OCI-LY1 (cell line): ENCODE results near the gene ZNF618.

Source experiments
- H2AFZ ChIP-seq: fragments of 200-600 bp; sonication (generic), shearing (Covaris generic); 2 replicates; pipeline ENCODE4 v1.6.0; 2014; ENCODE audit warnings: antibody characterized with exemption, mild to moderate bottlenecking, low read length
- H3F3A ChIP-seq: fragments of 200-600 bp; sonication (generic), shearing (Covaris generic); 2 replicates; pipeline ENCODE4 v1.6.0; 2014; ENCODE audit warnings: mild to moderate bottlenecking, antibody characterized with exemption, low read length, moderate library complexity; ENCODE audit not compliant: insufficient read depth
- H3K27ac ChIP-seq: fragments of 200-600 bp; sonication (generic); 2 replicates; pipeline ENCODE4 v1.5.1; 2014; ENCODE audit warnings: low read length, mixed run types, mild to moderate bottlenecking, low read depth; ENCODE audit not compliant: poor library complexity, severe bottlenecking
- H3K27me3 ChIP-seq: fragments of 200-600 bp; sonication (generic); 2 replicates; pipeline ENCODE4 v1.6.0; 2014; ENCODE audit warnings: antibody characterized with exemption, mild to moderate bottlenecking, low read length, moderate library complexity; ENCODE audit not compliant: insufficient read depth
- H3K36me3 ChIP-seq: fragments of 200-600 bp; sonication (generic); 2 replicates; pipeline ENCODE4 v1.6.1; 2014; ENCODE audit warnings: mild to moderate bottlenecking, antibody characterized with exemption, low read length, moderate library complexity, mixed read lengths; ENCODE audit not compliant: insufficient read depth
- H3K4me1 ChIP-seq: fragments of 200-600 bp; sonication (generic); 2 replicates; pipeline ENCODE4 v1.5.1; 2014; ENCODE audit warnings: mild to moderate bottlenecking, low read length, moderate library complexity; ENCODE audit not compliant: insufficient read depth, severe bottlenecking
- H3K4me2 ChIP-seq: fragments of 200-600 bp; sonication (generic), shearing (Covaris generic); 2 replicates; pipeline ENCODE4 v1.6.1; 2014; ENCODE audit warnings: low read length
- H3K4me3 ChIP-seq: fragments of 200-600 bp; sonication (generic); 2 replicates; pipeline ENCODE4 v1.5.1; 2014; ENCODE audit warnings: low read length, low read depth, mild to moderate bottlenecking, mixed read lengths; ENCODE audit not compliant: poor library complexity, severe bottlenecking
- H3K79me2 ChIP-seq: fragments of 200-600 bp; shearing (Covaris generic); 2 replicates; pipeline ENCODE4 v1.6.1; 2016; ENCODE audit warnings: mixed run types, low read length, mixed read lengths; ENCODE audit not compliant: insufficient read depth
- H3K9ac ChIP-seq: fragments of 200-600 bp; sonication (generic), shearing (Covaris generic); 2 replicates; pipeline ENCODE4 v1.6.1; 2014; ENCODE audit warnings: mild to moderate bottlenecking, low read length, mixed read lengths
- H3K9me2 ChIP-seq: fragments of 200-600 bp; sonication (generic), shearing (Covaris generic); 2 replicates; pipeline ENCODE4 v1.6.1; 2014; ENCODE audit warnings: low read depth, mild to moderate bottlenecking, low read length, mixed read lengths
- H3K9me3 ChIP-seq: fragments of 200-600 bp; shearing (Covaris generic); 2 replicates; pipeline ENCODE4 v1.6.1; 2014; ENCODE audit warnings: low read length, mixed read lengths
- H4K20me1 ChIP-seq: fragments of 200-600 bp; sonication (generic), shearing (Covaris generic); 2 replicates; pipeline ENCODE4 v1.6.0; 2016; ENCODE audit warnings: mild to moderate bottlenecking, low read length; ENCODE audit not compliant: insufficient read depth
- CTCF ChIP-seq: fragments of 200-600 bp; sonication (generic), shearing (Covaris generic); IDR thresholded peaks from 2 replicates; pipeline ENCODE4 v1.5.1; 2017; ENCODE audit warnings: mild to moderate bottlenecking, antibody characterized with exemption, low read length, moderate library complexity, mixed read lengths
- EZH2 ChIP-seq: fragments of 200-600 bp; sonication (generic), shearing (Covaris generic); IDR thresholded peaks from 2 replicates; pipeline ENCODE4 v1.8.0; 2017; ENCODE audit warnings: borderline replicate concordance, mixed run types, mild to moderate bottlenecking, antibody characterized with exemption, low read length, moderate library complexity, mixed read lengths

ZNF618 gene

GRCh38 chr9:113919382-113919781, 43.3 kb downstream of the ZNF618 start:
- H3K9ac ChIP-seq = no peak overlapping the region
- H3K36me3 ChIP-seq = no peaks in the 10 kb centered on the region
- no peak for TF ChIP-seq CTCF
- H3K4me2 ChIP-seq = no peak overlapping the region
- no peaks in the 10 kb centered on the region for H3K79me2 ChIP-seq
- H4K20me1 ChIP-seq = no peaks in the 10 kb centered on the region
- peaks cover 6% of the 10 kb centered on the region for H3K9me3 ChIP-seq
- no peaks in the 10 kb centered on the region for H3F3A ChIP-seq
- no peak overlapping the region for H3K27ac ChIP-seq
- H2AFZ ChIP-seq = no peak overlapping the region
- no peaks in the 10 kb centered on the region for H3K4me1 ChIP-seq
- no peaks in the 10 kb centered on the region for H3K9me2 ChIP-seq
- no peak overlapping the region for H3K4me3 ChIP-seq
- no peaks in the 10 kb centered on the region for H3K27me3 ChIP-seq

GRCh38 chr9:113919871-113920270, 43.8 kb downstream of the ZNF618 start:
- Histone ChIP-seq H3F3A (no peaks in the 10 kb centered on the region), H3K36me3 (no peaks in the 10 kb centered on the region), H3K4me1 (no peaks in the 10 kb centered on the region), H3K4me3 (no peak overlapping the region), H3K9ac (no peak overlapping the region), H3K27ac (no peak overlapping the region), H3K9me2 (no peaks in the 10 kb centered on the region), H3K4me2 (no peak overlapping the region), H3K27me3 (no peaks in the 10 kb centered on the region), H3K9me3 (peaks cover 6% of the 10 kb centered on the region), H2AFZ (no peak overlapping the region), H3K79me2 (no peaks in the 10 kb centered on the region), H4K20me1 (no peaks in the 10 kb centered on the region)
- no peak for TF ChIP-seq CTCF

- H3F3A ChIP-seq = no peaks in the 10 kb centered on the region
- no peak overlapping the region for H3K4me3 ChIP-seq
- H3K4me2 ChIP-seq = no peak overlapping the region
- H4K20me1 ChIP-seq = no peaks in the 10 kb centered on the region
- no peaks in the 10 kb centered on the region for H3K4me1 ChIP-seq
- H3K9me3 ChIP-seq = peaks cover 6% of the 10 kb centered on the region
- H3K79me2 ChIP-seq = no peaks in the 10 kb centered on the region
- H3K27ac ChIP-seq = no peak overlapping the region
- no peaks in the 10 kb centered on the region for H3K9me2 ChIP-seq
- H2AFZ ChIP-seq = no peak overlapping the region
- no peaks in the 10 kb centered on the region for H3K27me3 ChIP-seq
- H3K9ac ChIP-seq = no peak overlapping the region
- TF ChIP-seq CTCF (no peak), EZH2 (no peak)
- no peaks in the 10 kb centered on the region for H3K36me3 ChIP-seq
Observed at GRCh38 chr9:113920872-113921271, 44.8 kb downstream of the ZNF618 start.
